K562 (cell line): ENCODE results near the gene GALNT18. TPM values are rescaled to one million over a fixed set of nuclear protein-coding genes. Genes with fewer than 3 reads are reported as not detected.

Source experiments
- ATAC-seq: fragments of 200-7000 bp; cut with Tn5 transposase; 3 replicates; pipeline ENCODE4 v1.9.1; 2020; ENCODE audit warnings: moderate library complexity
- BruUV-seq: library from RNA; stranded (reverse); fragments of 400-500 nt; replicated peaks from 2 replicates; lab custom pipeline; 2021; lab: Mats Ljungman, UMichigan
- CTCF ChIA-PET: fragments of 300-600 bp; formaldehyde crosslinking; extraction: SDS; loops from one replicate; lab custom pipeline; 2021; ENCODE audit warnings: low intra/inter-chr PET ratio; lab: Yijun Ruan, JAX
- POLR2A ChIA-PET: fragments of 300-600, 350-650 bp; sonication (Branson Sonifier 250); formaldehyde crosslinking; extraction: SDS; loops from one replicate; lab custom pipeline; 2021; ENCODE audit warnings: antibody characterized with exemption, inconsistent platforms; lab: Yijun Ruan, JAX
- DNase-seq, 4 experiments: peaks; one replicate each; pipeline versions ENCODE4 v3.0.0 to v3.0.0-alpha.2; 2011 to 2018; ENCODE audit warnings: low spot score in 3 of 4, mixed read lengths in 3 of 4; ENCODE audit errors: extremely low read depth in 1 of 4
- FAIRE-seq: peaks from 2 replicates; lab custom pipeline; 2011; peaks lifted over from hg19 to GRCh38; lab: Jason Lieb, UNC
- H2AFZ ChIP-seq: 2 replicates; pipeline ENCODE4 v1.6.0; 2011; ENCODE audit warnings: low read depth, low read length, control low read depth, inconsistent platforms
- H3K27ac ChIP-seq: fragments of 200-600 bp; 3 replicates; pipeline ENCODE4 v1.8.0; 2011; ENCODE audit warnings: low read depth, mild to moderate bottlenecking, control low read depth, inconsistent platforms, low read length, moderate library complexity, mixed read lengths; ENCODE audit errors: extremely low read depth
- H3K27me3 ChIP-seq, 2 experiments: fragments of 300-600 bp in 1 of 2; 2 replicates in 1 of 2; 3 replicates in 1 of 2; pipeline versions ENCODE4 v1.6.0 to v1.8.0; 2011; ENCODE audit warnings: inconsistent platforms in 2 of 2, low read length in 2 of 2, mild to moderate bottlenecking in 1 of 2, mixed read lengths in 1 of 2, moderate library complexity in 1 of 2; ENCODE audit not compliant: control insufficient read depth in 2 of 2, insufficient read depth in 2 of 2
- H3K36me3 ChIP-seq: fragments of 300-600 bp; 3 replicates; pipeline ENCODE4 v1.8.0; 2011; ENCODE audit warnings: mild to moderate bottlenecking, low read length, inconsistent platforms; ENCODE audit not compliant: control insufficient read depth, insufficient read depth
- H3K4me1 ChIP-seq, 2 experiments: fragments of 200-600 bp in 1 of 2; replicated peaks in 1 of 2; 2 replicates in 1 of 2; 3 replicates in 1 of 2; pipeline versions ENCODE4 v1.5.1 to v1.8.0; 2011; ENCODE audit warnings: inconsistent platforms in 2 of 2, low read length in 2 of 2, mild to moderate bottlenecking in 1 of 2, mixed read lengths in 1 of 2, moderate library complexity in 1 of 2; ENCODE audit not compliant: control insufficient read depth in 2 of 2, insufficient read depth in 2 of 2
- H3K4me2 ChIP-seq: 2 replicates; pipeline ENCODE4 v1.6.1; 2011; ENCODE audit warnings: low read length, control low read depth, inconsistent platforms, mixed read lengths; ENCODE audit not compliant: insufficient read depth
- H3K4me3 ChIP-seq: fragments of 200-600 bp; sonication (generic), shearing (Covaris generic); 2 replicates; pipeline ENCODE4 v1.5.1; 2016; ENCODE audit warnings: control low read depth, inconsistent platforms
- H3K79me2 ChIP-seq: fragments of 200-600 bp; 3 replicates; pipeline ENCODE4 v1.8.0; 2011; ENCODE audit warnings: low read length, inconsistent platforms; ENCODE audit not compliant: control insufficient read depth, insufficient read depth
- H3K9ac ChIP-seq, 2 experiments: 2 replicates each; pipeline versions ENCODE4 v1.6.0 to v1.6.1; 2011; ENCODE audit warnings: low read depth in 2 of 2, low read length in 2 of 2, control low read depth in 1 of 2, inconsistent platforms in 1 of 2, mild to moderate bottlenecking in 1 of 2, mixed read lengths in 1 of 2; ENCODE audit not compliant: insufficient read depth in 1 of 2
- H3K9me1 ChIP-seq: one replicate; pipeline ENCODE4 v1.6.0; 2011; ENCODE audit warnings: inconsistent platforms, mild to moderate bottlenecking, low read length, moderate library complexity; ENCODE audit not compliant: control insufficient read depth, insufficient read depth
- H3K9me3 ChIP-seq: replicated peaks from 2 replicates; pipeline ENCODE4 v1.5.1; 2011; ENCODE audit warnings: low read depth, low read length, inconsistent platforms; ENCODE audit not compliant: control insufficient read depth, insufficient read depth
- H4K20me1 ChIP-seq: replicated peaks from 2 replicates; pipeline ENCODE4 v1.6.1; 2011; ENCODE audit warnings: low read length, inconsistent platforms, mixed read lengths; ENCODE audit not compliant: control insufficient read depth, insufficient read depth
- CBX8 ChIP-seq: fragments of 200-600 bp; sonication (generic); IDR thresholded peaks from 2 replicates; pipeline ENCODE4 v1.6.1; 2012; ENCODE audit warnings: borderline replicate concordance, mixed run types, low read depth, mild to moderate bottlenecking, moderate library complexity, mixed read lengths, low read length, control low read depth, inconsistent platforms; ENCODE audit not compliant: poor library complexity, severe bottlenecking; ENCODE audit errors: extremely low read depth
- CHAMP1 ChIP-seq: fragments of 450-650 bp; IDR thresholded peaks from 2 replicates; pipeline ENCODE4 v1.6.1; 2016; ENCODE audit warnings: mild to moderate bottlenecking
- CREB1 ChIP-seq, 2 experiments: sonication (generic) in 1 of 2; formaldehyde crosslinking in 1 of 2; IDR thresholded peaks; 2 replicates each; pipeline versions ENCODE4 v1.6.1 to v1.8.0; 2012 to 2022; ENCODE audit warnings: inconsistent platforms in 1 of 2, mild to moderate bottlenecking in 1 of 2, missing genetic modification reagents in 1 of 2, moderate library complexity in 1 of 2
- CSDE1 ChIP-seq, 2 experiments: fragments of 450-650 bp; IDR thresholded peaks; 2 replicates each; pipeline ENCODE4 v1.6.1; 2016; ENCODE audit warnings: mild to moderate bottlenecking in 1 of 2
- ELK3 ChIP-seq: fragments of 450-650 bp; formaldehyde crosslinking; IDR thresholded peaks from 2 replicates; pipeline ENCODE4 v1.4.0; 2020; ENCODE audit warnings: mild to moderate bottlenecking
- GTF2E2 ChIP-seq: fragments of 200-800 bp; sonication (Bioruptor generic); IDR thresholded peaks from 2 replicates; pipeline ENCODE4 v1.6.1; 2016; ENCODE audit warnings: missing genetic modification characterization, missing compliant biosample characterization
- POLR2H ChIP-seq: IDR thresholded peaks from 2 replicates; pipeline ENCODE4 v1.6.1; 2016; ENCODE audit warnings: missing genetic modification characterization, low read depth, mild to moderate bottlenecking, control low read depth, missing compliant biosample characterization, moderate library complexity
- RBFOX2 ChIP-seq: fragments of 200-400 bp; formaldehyde crosslinking; IDR thresholded peaks from 2 replicates; pipeline ENCODE4 v1.6.1; 2017; ENCODE audit warnings: low read depth, mild to moderate bottlenecking, low read length, moderate library complexity
- SMARCA4 ChIP-seq: fragments of 450-650 bp; IDR thresholded peaks from 2 replicates; pipeline ENCODE4 v1.6.1; 2016
- TAF1 ChIP-seq: IDR thresholded peaks from 2 replicates; pipeline ENCODE4 v1.6.1; 2011; ENCODE audit warnings: mild to moderate bottlenecking, low read length, moderate library complexity; ENCODE audit not compliant: insufficient read depth, control insufficient read depth, severe bottlenecking; ENCODE audit errors: extremely low read depth
- VEZF1 ChIP-seq: fragments of 200-800 bp; sonication (Bioruptor generic); IDR thresholded peaks from 2 replicates; pipeline ENCODE4 v1.6.1; 2017; ENCODE audit warnings: missing genetic modification characterization, missing compliant biosample characterization
- ZNF436 ChIP-seq: fragments of 250-450, 450-650 bp; sonication (Bioruptor Pico); formaldehyde crosslinking; IDR thresholded peaks from 2 replicates; pipeline ENCODE4 v1.7.0; 2020; ENCODE audit warnings: mild to moderate bottlenecking
- WGBS: fragments of 100-300 bp; shearing (Covaris generic); methylation state at CpG from one replicate; pipeline ENCODE4 v1.1.6; 2016; ENCODE audit warnings: low coverage, mixed read lengths; ENCODE audit not compliant: insufficient coverage; ENCODE audit errors: missing lambda C conversion rate; 5-methylcytosine and 5-hydroxymethylcytosine counted together
- in situ Hi-C: fragments of 300-500 bp; cut with MboI; formaldehyde crosslinking; loops from 4 replicates; pipeline ENCODE4 v1.15.0; 2018; ENCODE audit warnings: inconsistent platforms, mixed read lengths
- intact Hi-C: fragments of 100-400 bp; cut with micrococcal nuclease; formaldehyde crosslinking; loops from 2 replicates; pipeline ENCODE4 v1.14.2; 2022
- polyA plus RNA-seq, 8 experiments: library from polyadenylated mRNA; depleted of rRNA in 4 of 8; stranded (reverse) in 5 of 8; unstranded in 3 of 8; fragments of >200 nt; fragmentation: Nextera tagmentation in 2 of 8; fragmentation: Illumina TruSeq in 1 of 8; extraction: Ambion mirVana in 2 of 8; extraction: Trizol in 1 of 8; gene quantifications; 2 replicates each; pipeline versions ENCODE4 v1.2.1 to v1.2.3, GENCODE V29; 2011 to 2014; ENCODE audit warnings: inconsistent platforms in 1 of 8, missing spikeins in 1 of 8
- total RNA-seq, 7 experiments: library from RNA; depleted of rRNA in 6 of 7; stranded (reverse); fragments of >200 nt in 6 of 7; fragmentation: Illumina TruSeq in 2 of 7; extraction: Trizol in 2 of 7; gene quantifications; 2 replicates each; pipeline versions ENCODE4 v1.2.1 to v1.2.3, GENCODE V29; 2011 to 2021; ENCODE audit warnings: low replicate concordance in 1 of 7

Gene GALNT18
- total and polyA plus RNA-seq, 9 of the 15 experiments (the other 6 are each of a cell fraction or from before 2014, with no cell fraction given): not detected

- no peak overlapping the region for H3K27ac ChIP-seq
- no TSS peak for BruUV-seq
- CTCF ChIA-PET: no interaction called here
Measured at GRCh38 chr11:11446967-11447366, 174.8 kb downstream of the GALNT18 start.

GRCh38 chr11:11446564-11446963, 175.2 kb downstream of the GALNT18 start:
- DNase-seq: no peak
- ATAC-seq: no peak
- no peak overlapping the region for H3K4me2 ChIP-seq
- no peak overlapping the region for H3K4me3 ChIP-seq
- H3K79me2 ChIP-seq: no peaks in the 10 kb centered on the region
- no peak for FAIRE-seq
- H2AFZ ChIP-seq: no peak overlapping the region
- no peaks in the 10 kb centered on the region for H3K9me3 ChIP-seq
- H3K27me3 ChIP-seq: peaks cover 4 to 22% of the 10 kb centered on the region in 2 experiments; a peak in 2 of 5 replicates
- 0% methylated on average over 2 of the region's 2 CpGs for WGBS
- H3K9ac ChIP-seq: no peak overlapping the region
- in situ Hi-C loops (no loop called here), intact Hi-C loops (no loop called here)
- H3K9me1 ChIP-seq: no peaks in the 10 kb centered on the region
- ChIA-PET POLR2A (no interaction called here), CTCF (no interaction called here)
- H3K27ac ChIP-seq: no peak overlapping the region
- peaks cover 6% of the 10 kb centered on the region; the same call in 1 of the 2 replicates for H4K20me1 ChIP-seq
- H3K4me1 ChIP-seq: no peaks in the 10 kb centered on the region
- H3K36me3 ChIP-seq: no peaks in the 10 kb centered on the region
- BruUV-seq: no TSS peak
- no peak for TF ChIP-seq ZNF436 (CRISPR knock-in tag)
- TF ChIP-seq TAF1: no peak
- TF ChIP-seq RBFOX2: no peak
- no peak for TF ChIP-seq CBX8
- no peak for TF ChIP-seq CHAMP1
- no peak for TF ChIP-seq ELK3
- no peak for TF ChIP-seq VEZF1
- no peak for TF ChIP-seq CREB1 (IDR thresholded peaks at IDR 0.05)
- TF ChIP-seq CREB1 (CRISPR knock-in tag; IDR thresholded peaks at IDR 0.05): no peak
- no peak for TF ChIP-seq GTF2E2 (tag)

More at GRCh38 chr11:11446967-11447366, 174.8 kb downstream of the GALNT18 start:
- Histone ChIP-seq H3K79me2 (no peaks in the 10 kb centered on the region), H3K27me3 (peaks cover 1 to 20% of the 10 kb centered on the region in 2 experiments; a peak in 2 of 5 replicates), H3K4me2 (no peak overlapping the region), H3K9me3 (no peaks in the 10 kb centered on the region), H4K20me1 (peaks cover 6% of the 10 kb centered on the region; the same call in 1 of the 2 replicates), H3K9ac (no peak overlapping the region), H3K9me1 (no peaks in the 10 kb centered on the region), H3K36me3 (no peaks in the 10 kb centered on the region), H2AFZ (no peak overlapping the region), H3K4me1 (no peaks in the 10 kb centered on the region), H3K4me3 (no peak overlapping the region)
- 3% methylated on average over 5 of the region's 6 CpGs for WGBS
- POLR2A ChIA-PET: no interaction called here
- ATAC-seq: no peak
- no peak for DNase-seq
- FAIRE-seq: no peak
- intact Hi-C loops (no loop called here), in situ Hi-C loops (no loop called here)
- TF ChIP-seq SMARCA4 (no peak), POLR2H (tag) (no peak), CSDE1 (IDR thresholded peaks at IDR 0.05) (no peak)
